GM12872 (cell line): Measurements from ENCODE around the gene TOB2.

Source experiments
- CTCF ChIP-seq: IDR thresholded peaks from 3 replicates; pipeline ENCODE4 v1.5.1; 2011; ENCODE audit warnings: low read depth, mild to moderate bottlenecking, low read length, moderate library complexity; ENCODE audit not compliant: insufficient read depth

TOB2 gene

GRCh38 chr22:41482319-41482935 lies 35.8 kb upstream of the TOB2 start:
- no peak for TF ChIP-seq CTCF

- TF ChIP-seq CTCF = no peak
Observed at GRCh38 chr22:41481925-41482318, 35.3 kb upstream of the TOB2 start.

- no peak for TF ChIP-seq CTCF
Observed at GRCh38 chr22:41481131-41481830, 34.7 kb upstream of the TOB2 start.

DNA sequence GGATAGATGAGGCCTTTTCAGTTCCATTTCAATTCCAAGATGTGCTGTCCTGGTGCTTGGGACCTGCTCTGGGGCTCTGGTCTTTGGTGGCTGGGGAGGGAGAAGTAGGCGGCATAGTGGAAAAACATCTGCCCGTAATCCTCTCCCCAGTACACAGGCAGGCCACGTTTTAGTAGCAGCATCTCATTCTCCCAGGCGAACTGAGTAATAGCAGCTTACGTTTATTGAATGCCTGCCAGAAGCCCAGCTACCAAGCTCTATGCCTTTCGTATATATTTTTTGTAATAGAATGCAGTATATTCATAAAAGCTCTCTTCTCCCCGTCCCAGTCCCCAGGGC lies 33.8 kb upstream of the TOB2 start:
- no peak for TF ChIP-seq CTCF

DNA sequence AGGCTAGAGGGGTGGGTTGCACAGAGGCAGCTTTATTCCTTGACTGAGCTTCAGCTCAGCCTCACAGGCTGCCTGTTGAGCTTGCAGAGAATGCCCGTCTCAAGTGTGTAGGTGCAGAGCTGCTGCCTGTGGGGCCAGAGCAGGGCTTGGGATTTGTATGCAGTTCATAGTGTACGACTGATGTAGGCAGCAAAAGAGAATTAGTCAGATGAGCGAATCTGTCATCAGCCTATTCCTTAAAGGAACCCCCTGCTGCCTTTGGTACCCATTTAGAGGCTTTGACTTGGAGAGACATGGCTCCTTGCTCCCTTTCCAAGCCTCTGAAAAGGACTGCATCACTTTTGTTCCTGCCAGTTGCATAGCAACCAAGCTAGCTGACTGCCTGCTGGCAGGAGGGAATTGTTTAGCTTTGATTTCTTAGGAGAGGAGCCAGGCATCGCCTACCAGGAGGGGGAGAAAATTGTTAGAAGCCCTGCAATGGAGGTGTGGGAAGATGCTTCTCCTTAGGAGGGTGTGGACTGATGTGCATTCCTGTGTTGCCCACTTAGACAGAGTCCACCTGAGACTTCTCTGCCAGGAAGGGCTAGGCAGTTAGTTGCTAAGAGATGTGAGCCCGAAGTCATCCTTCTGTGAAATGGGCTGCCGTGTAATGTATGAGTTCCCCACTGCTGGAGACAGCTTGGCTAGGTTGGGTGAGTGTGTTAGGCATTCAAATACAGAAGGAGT lies 33.2 kb upstream of the TOB2 start:
- TF ChIP-seq CTCF = no peak

- no peak for TF ChIP-seq CTCF
Observed at GRCh38 chr22:41478891-41479521, 32.4 kb upstream of the TOB2 start.

GRCh38 chr22:41478473-41478872 lies 31.9 kb upstream of the TOB2 start:
- TF ChIP-seq CTCF = no peak
